ENCODE results near the gene ITK. TPM values are rescaled to one million over a fixed set of nuclear protein-coding genes. Genes with fewer than 3 reads are reported as not detected.

Gene ITK
- total RNA-seq, 3 donors from 2014 or later = 3.3 to 4.4 (median 3.4) TPM

- intact Hi-C loops (cut with DNase I; ENCODE audit: low total_unique reads) = no loop called here
- peaks cover 0 to 12% of the 10 kb centered on the region in 2 donors for H3K27me3 ChIP-seq
- no peaks in the 10 kb centered on the region for H3K4me1 ChIP-seq
- no peak overlapping the region for H3K27ac ChIP-seq
- no peak for DNase-seq (ENCODE audit: low spot score in 2 of 2)
- TF ChIP-seq CTCF (IDR thresholded peaks at IDR 0.05) = no peak
- no peak for TF ChIP-seq POLR2A (IDR thresholded peaks at IDR 0.05)
- no peak for TF ChIP-seq POLR2AphosphoS5 (IDR thresholded peaks at IDR 0.05)
- H3K36me3 ChIP-seq = no peaks in the 10 kb centered on the region
- no peaks in the 10 kb centered on the region for H3K9me3 ChIP-seq
- H3K4me3 ChIP-seq = no peak overlapping the region
Observed at GRCh38 chr5:157164521-157164920, 16.1 kb upstream of the ITK start.

DNA sequence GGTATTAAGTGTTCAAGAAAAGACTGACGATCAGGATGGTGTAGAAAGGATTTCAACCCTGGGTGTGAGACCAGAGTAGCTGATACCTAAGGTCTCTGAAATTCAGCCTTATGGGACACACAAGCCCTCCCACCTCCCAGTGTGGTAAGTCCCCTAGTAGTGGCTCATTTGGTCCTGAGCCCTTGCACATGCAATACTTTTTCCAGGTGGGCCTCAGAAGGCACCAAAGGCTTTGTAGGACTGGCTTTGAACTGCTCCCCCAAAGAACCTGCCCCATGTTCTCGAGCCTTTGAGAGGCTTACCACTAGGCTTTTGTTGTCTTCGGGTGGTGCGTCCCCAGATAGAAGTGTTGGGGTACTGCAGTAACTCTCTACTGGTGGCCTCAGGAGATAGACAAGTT lies 15.4 kb upstream of the ITK start:
- intact Hi-C loops (cut with DNase I; ENCODE audit: low total_unique reads) = no loop called here
- Histone ChIP-seq H3K27me3 (peaks cover 0 to 12% of the 10 kb centered on the region in 2 donors), H3K4me1 (no peaks in the 10 kb centered on the region), H3K4me3 (no peak overlapping the region), H3K27ac (no peak overlapping the region), H3K36me3 (no peaks in the 10 kb centered on the region), H3K9me3 (no peaks in the 10 kb centered on the region)
- no peak for DNase-seq (ENCODE audit: low spot score in 2 of 2)
- no peak for TF ChIP-seq POLR2A (IDR thresholded peaks at IDR 0.05)
- TF ChIP-seq POLR2AphosphoS5 (IDR thresholded peaks at IDR 0.05) = no peak
- no peak for TF ChIP-seq CTCF (IDR thresholded peaks at IDR 0.05)

GRCh38 chr5:157165668-157166067 lies 15.0 kb upstream of the ITK start:
- no peaks in the 10 kb centered on the region for H3K9me3 ChIP-seq
- intact Hi-C loops (cut with DNase I; ENCODE audit: low total_unique reads) = no loop called here
- H3K27me3 ChIP-seq = peaks cover 0 to 12% of the 10 kb centered on the region in 2 donors
- no peaks in the 10 kb centered on the region for H3K4me1 ChIP-seq
- TF ChIP-seq POLR2AphosphoS5 (IDR thresholded peaks at IDR 0.05) (no peak), POLR2A (IDR thresholded peaks at IDR 0.05) (no peak), CTCF (IDR thresholded peaks at IDR 0.05) (no peak)
- no peak for DNase-seq (ENCODE audit: low spot score in 2 of 2)
- no peak overlapping the region for H3K27ac ChIP-seq
- H3K36me3 ChIP-seq = no peaks in the 10 kb centered on the region
- H3K4me3 ChIP-seq = no peak overlapping the region

GRCh38 chr5:157166214-157167213 lies 14.1 kb upstream of the ITK start, which contains the start of gene GARIN3:
Gene GARIN3, minus strand, starts transcription at chr5:157166264. Its CDS starts 96 bp downstream, at chr5:157166168.
- H3K27me3 ChIP-seq = peaks cover 0 to 12% of the 10 kb centered on the region in 2 donors
- DNase-seq (ENCODE audit: low spot score in 2 of 2) = no peak
- TF ChIP-seq POLR2A (IDR thresholded peaks at IDR 0.05) (no peak), POLR2AphosphoS5 (IDR thresholded peaks at IDR 0.05) (no peak), CTCF (IDR thresholded peaks at IDR 0.05) (no peak)
- intact Hi-C loops (cut with DNase I; ENCODE audit: low total_unique reads) = no loop called here
- no peak within 1 kb of the TSS for H3K27ac ChIP-seq
- H3K4me1 ChIP-seq = no peaks in the 10 kb centered on the region
- H3K36me3 ChIP-seq = no peaks in the 10 kb centered on the region
- no peak within 1 kb of the TSS for H3K4me3 ChIP-seq
- H3K9me3 ChIP-seq = no peaks in the 10 kb centered on the region

DNA sequence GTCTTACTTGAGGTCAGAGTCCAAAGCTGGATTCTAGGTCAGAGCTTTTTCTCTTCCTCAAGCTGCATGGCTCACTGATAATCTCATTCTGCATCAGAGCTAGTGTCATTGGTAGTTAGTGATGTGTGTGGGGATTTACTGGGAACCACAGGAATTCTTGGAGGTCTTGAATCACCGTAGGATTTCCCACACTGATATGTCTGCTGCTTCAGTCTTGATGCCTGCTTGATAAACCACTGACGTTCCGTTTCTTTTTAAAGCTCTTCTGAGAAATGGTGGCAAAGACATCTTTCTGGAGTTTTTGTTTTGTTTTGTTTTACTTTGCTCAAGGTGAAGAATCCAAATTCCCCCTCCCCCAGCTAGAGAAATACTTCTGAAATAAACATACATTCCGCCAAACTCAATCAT lies 13.4 kb upstream of the ITK start:
- H3K36me3 ChIP-seq = no peaks in the 10 kb centered on the region
- H3K4me3 ChIP-seq = no peak overlapping the region
- no peak for DNase-seq (ENCODE audit: low spot score in 2 of 2)
- no peaks in the 10 kb centered on the region for H3K4me1 ChIP-seq
- H3K9me3 ChIP-seq = no peaks in the 10 kb centered on the region
- intact Hi-C loops (cut with DNase I; ENCODE audit: low total_unique reads) = no loop called here
- H3K27ac ChIP-seq = no peak overlapping the region
- H3K27me3 ChIP-seq = peaks cover 0 to 10% of the 10 kb centered on the region in 2 donors
- no peak for TF ChIP-seq POLR2A (IDR thresholded peaks at IDR 0.05)

Measured in breast epithelium (tissue), 4 donors.